Measurements from ENCODE around the gene TSHZ1.

Gene TSHZ1

DNA sequence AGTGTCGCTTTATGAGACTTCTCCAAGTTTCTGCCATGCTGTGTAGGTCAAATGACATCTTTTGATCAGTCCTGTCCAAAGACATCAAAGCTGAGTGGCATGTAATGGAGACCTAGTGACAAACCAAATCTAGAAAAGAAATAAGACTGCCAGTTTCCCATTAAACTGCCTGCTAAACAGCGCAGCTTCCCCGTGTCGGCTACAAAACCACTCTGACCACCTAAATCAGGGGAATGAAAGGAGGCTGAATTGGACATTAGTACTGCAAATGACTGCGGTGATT is 57.7 kb downstream of the TSHZ1 start:
- no peak for DNase-seq
- WGBS (ENCODE audit: insufficient coverage), result 84% methylated on average over 5 of the region's 5 CpGs
- Histone ChIP-seq H3K27me3 (replicated peaks in 2 of 5; ENCODE audit: control insufficient read depth in 4 of 5, insufficient read depth in 5 of 5, low read length in 4 of 5) (no peaks in the 10 kb centered on the region), H3K36me3 (ENCODE audit: control insufficient read depth in 4 of 4, insufficient read depth in 4 of 4, low read length in 3 of 4) (no peaks in the 10 kb centered on the region), H3K27ac (ENCODE audit: insufficient read depth in 1 of 2, low read depth in 1 of 2, low read length in 2 of 2, poor library complexity in 1 of 2, severe bottlenecking in 2 of 2) (no peak overlapping the region), H3K4me1 (ENCODE audit: control extremely low read depth in 1 of 4, control insufficient read depth in 4 of 4, insufficient read depth in 4 of 4, low read length in 3 of 4) (peaks cover 8 to 29% (median 17%) of the 10 kb centered on the region in 4 experiments), H3K4me3 (ENCODE audit: control insufficient read depth in 1 of 7, extremely low read depth in 1 of 7, insufficient read depth in 4 of 7, low read depth in 2 of 7, low read length in 6 of 7) (no peak overlapping the region), H3K9me3 (ENCODE audit: control extremely low read depth in 1 of 5, control insufficient read depth in 4 of 5, insufficient read depth in 2 of 5, low read depth in 1 of 5, low read length in 4 of 5) (no peaks in the 10 kb centered on the region)
- ChIA-PET CTCF (no interaction called here), POLR2A (no interaction called here)

DNA sequence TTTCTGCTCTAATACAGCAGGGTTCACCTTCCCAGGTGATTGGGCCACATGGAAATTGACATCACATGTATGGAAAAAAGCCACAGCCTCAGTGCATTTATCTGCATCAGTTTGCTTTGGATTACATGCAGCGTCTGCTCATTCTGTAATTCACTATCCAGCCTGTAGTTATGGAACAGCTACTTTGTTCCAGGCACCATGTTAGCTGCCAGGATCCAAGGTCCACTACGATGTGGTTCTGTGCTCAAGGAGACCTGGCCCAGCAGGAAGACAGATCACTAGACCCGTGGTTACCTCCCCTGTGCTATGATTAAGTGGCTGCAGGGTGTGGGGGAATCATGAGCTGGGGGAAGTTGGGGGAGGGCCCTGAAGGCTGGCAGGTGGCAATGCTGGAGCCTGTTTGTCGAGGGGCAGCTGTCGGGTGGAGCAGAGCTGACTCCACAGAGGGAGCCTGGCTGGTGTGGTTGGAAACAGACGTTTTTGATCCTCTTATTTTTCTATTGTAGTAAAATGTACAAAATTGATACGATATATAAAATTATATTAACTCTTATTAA is 58.6 kb downstream of the TSHZ1 start:
- H3K36me3 ChIP-seq (ENCODE audit: control insufficient read depth in 4 of 4, insufficient read depth in 4 of 4, low read length in 3 of 4), result no peaks in the 10 kb centered on the region
- ChIA-PET CTCF (no interaction called here), POLR2A (no interaction called here)
- WGBS (ENCODE audit: insufficient coverage), result 48% methylated on average over 3 of the region's 7 CpGs
- no peak overlapping the region for H3K27ac ChIP-seq (ENCODE audit: insufficient read depth in 1 of 2, low read depth in 1 of 2, low read length in 2 of 2, poor library complexity in 1 of 2, severe bottlenecking in 2 of 2)
- peak in 2 of 3 donors; percentile 51 to 65 for DNase-seq
- no peaks in the 10 kb centered on the region for H3K9me3 ChIP-seq (ENCODE audit: control extremely low read depth in 1 of 5, control insufficient read depth in 4 of 5, insufficient read depth in 2 of 5, low read depth in 1 of 5, low read length in 4 of 5)
- peaks cover 8 to 29% (median 17%) of the 10 kb centered on the region in 4 experiments for H3K4me1 ChIP-seq (ENCODE audit: control extremely low read depth in 1 of 4, control insufficient read depth in 4 of 4, insufficient read depth in 4 of 4, low read length in 3 of 4)
- H3K27me3 ChIP-seq (replicated peaks in 2 of 5; ENCODE audit: control insufficient read depth in 4 of 5, insufficient read depth in 5 of 5, low read length in 4 of 5), result no peaks in the 10 kb centered on the region
- no peak overlapping the region for H3K4me3 ChIP-seq (ENCODE audit: control insufficient read depth in 1 of 7, extremely low read depth in 1 of 7, insufficient read depth in 4 of 7, low read depth in 2 of 7, low read length in 6 of 7)

DNA sequence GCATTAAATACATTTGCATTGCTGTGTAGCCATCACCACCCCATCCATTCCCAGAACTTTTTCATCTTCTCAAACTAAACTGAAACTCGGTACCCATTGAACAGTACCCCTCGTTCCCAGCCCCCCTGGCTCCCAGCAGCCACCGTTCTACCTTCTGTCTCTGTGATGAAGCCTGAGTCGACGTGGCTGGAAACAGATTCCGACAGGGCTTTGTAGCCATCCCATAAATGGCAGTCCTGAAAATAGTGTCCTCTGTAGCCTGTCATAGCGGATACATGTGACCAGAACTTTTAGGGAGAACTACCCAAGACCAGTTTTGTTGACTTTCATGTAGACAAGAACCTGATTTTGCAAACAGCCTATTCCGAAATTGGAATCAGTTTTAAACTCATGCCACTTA is 59.1 kb downstream of the TSHZ1 start:
- no peaks in the 10 kb centered on the region for H3K36me3 ChIP-seq (ENCODE audit: control insufficient read depth in 4 of 4, insufficient read depth in 4 of 4, low read length in 3 of 4)
- no peaks in the 10 kb centered on the region for H3K27me3 ChIP-seq (replicated peaks in 2 of 5; ENCODE audit: control insufficient read depth in 4 of 5, insufficient read depth in 5 of 5, low read length in 4 of 5)
- 97% methylated on average over 8 of the region's 8 CpGs for WGBS (ENCODE audit: insufficient coverage)
- no peak overlapping the region for H3K27ac ChIP-seq (ENCODE audit: insufficient read depth in 1 of 2, low read depth in 1 of 2, low read length in 2 of 2, poor library complexity in 1 of 2, severe bottlenecking in 2 of 2)
- no peaks in the 10 kb centered on the region for H3K9me3 ChIP-seq (ENCODE audit: control extremely low read depth in 1 of 5, control insufficient read depth in 4 of 5, insufficient read depth in 2 of 5, low read depth in 1 of 5, low read length in 4 of 5)
- H3K4me1 ChIP-seq (ENCODE audit: control extremely low read depth in 1 of 4, control insufficient read depth in 4 of 4, insufficient read depth in 4 of 4, low read length in 3 of 4), result peaks cover 8 to 29% (median 17%) of the 10 kb centered on the region in 4 experiments
- ChIA-PET POLR2A (no interaction called here), CTCF (no interaction called here)
- H3K4me3 ChIP-seq (ENCODE audit: control insufficient read depth in 1 of 7, extremely low read depth in 1 of 7, insufficient read depth in 4 of 7, low read depth in 2 of 7, low read length in 6 of 7), result no peak overlapping the region
- no peak for DNase-seq

DNA sequence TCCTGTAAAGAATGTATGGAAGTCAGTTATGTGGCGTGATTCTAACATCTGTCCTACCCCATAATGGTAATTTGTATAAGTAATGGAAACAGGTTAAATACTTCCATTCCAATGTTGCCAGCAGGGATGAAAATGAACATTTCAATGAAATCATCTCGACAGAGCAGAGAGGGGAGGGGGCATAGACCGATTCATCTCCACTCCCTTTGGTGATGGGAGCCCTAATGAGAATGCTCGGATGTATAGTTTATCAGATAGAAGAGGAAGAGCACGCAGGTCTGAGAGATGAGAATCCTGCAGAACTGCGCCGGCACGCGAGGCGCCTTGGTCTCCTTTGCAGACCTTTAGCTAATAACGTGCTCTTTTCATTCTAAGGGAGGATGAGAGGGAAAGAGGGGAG is 61.4 kb downstream of the TSHZ1 start:
- POLR2A ChIA-PET, result no interaction called here
- CTCF ChIA-PET, result no interaction called here
- H3K9me3 ChIP-seq (ENCODE audit: control extremely low read depth in 1 of 5, control insufficient read depth in 4 of 5, insufficient read depth in 2 of 5, low read depth in 1 of 5, low read length in 4 of 5), result no peaks in the 10 kb centered on the region
- peaks cover 11 to 36% (median 20%) of the 10 kb centered on the region in 4 experiments for H3K4me1 ChIP-seq (ENCODE audit: control extremely low read depth in 1 of 4, control insufficient read depth in 4 of 4, insufficient read depth in 4 of 4, low read length in 3 of 4)
- no peaks in the 10 kb centered on the region for H3K36me3 ChIP-seq (ENCODE audit: control insufficient read depth in 4 of 4, insufficient read depth in 4 of 4, low read length in 3 of 4)
- DNase-seq, result no peak
- H3K27me3 ChIP-seq (replicated peaks in 2 of 5; ENCODE audit: control insufficient read depth in 4 of 5, insufficient read depth in 5 of 5, low read length in 4 of 5), result no peaks in the 10 kb centered on the region
- no peak overlapping the region for H3K4me3 ChIP-seq (ENCODE audit: control insufficient read depth in 1 of 7, extremely low read depth in 1 of 7, insufficient read depth in 4 of 7, low read depth in 2 of 7, low read length in 6 of 7)
- no peak overlapping the region for H3K27ac ChIP-seq (ENCODE audit: insufficient read depth in 1 of 2, low read depth in 1 of 2, low read length in 2 of 2, poor library complexity in 1 of 2, severe bottlenecking in 2 of 2)
- WGBS (ENCODE audit: insufficient coverage), result 99% methylated on average over 10 of the region's 11 CpGs

DNA sequence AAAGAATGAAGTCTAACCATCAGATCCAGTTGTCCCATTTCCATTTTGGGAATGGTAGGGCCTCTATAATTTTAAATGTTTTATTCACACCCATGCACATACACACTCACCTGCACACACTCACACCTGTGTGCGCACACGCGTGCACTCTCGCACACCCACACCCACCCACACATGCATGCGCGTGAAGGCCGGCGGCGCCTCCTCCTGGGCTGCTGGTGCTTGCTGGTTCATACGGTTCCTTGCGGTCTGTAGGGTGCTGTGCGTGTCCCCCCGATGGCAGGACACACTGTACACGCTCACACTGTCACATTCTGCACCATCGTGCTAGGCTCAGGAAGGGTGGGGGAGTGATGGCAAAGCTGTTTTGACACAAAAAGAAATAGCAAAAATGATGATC is 63.2 kb downstream of the TSHZ1 start:
- Histone ChIP-seq H3K4me1 (ENCODE audit: control extremely low read depth in 1 of 4, control insufficient read depth in 4 of 4, insufficient read depth in 4 of 4, low read length in 3 of 4) (peaks cover 3 to 23% (median 12%) of the 10 kb centered on the region in 4 experiments), H3K27me3 (replicated peaks in 2 of 5; ENCODE audit: control insufficient read depth in 4 of 5, insufficient read depth in 5 of 5, low read length in 4 of 5) (no peaks in the 10 kb centered on the region), H3K4me3 (ENCODE audit: control insufficient read depth in 1 of 7, extremely low read depth in 1 of 7, insufficient read depth in 4 of 7, low read depth in 2 of 7, low read length in 6 of 7) (no peak overlapping the region), H3K36me3 (ENCODE audit: control insufficient read depth in 4 of 4, insufficient read depth in 4 of 4, low read length in 3 of 4) (no peaks in the 10 kb centered on the region), H3K27ac (ENCODE audit: insufficient read depth in 1 of 2, low read depth in 1 of 2, low read length in 2 of 2, poor library complexity in 1 of 2, severe bottlenecking in 2 of 2) (no peak overlapping the region), H3K9me3 (ENCODE audit: control extremely low read depth in 1 of 5, control insufficient read depth in 4 of 5, insufficient read depth in 2 of 5, low read depth in 1 of 5, low read length in 4 of 5) (no peaks in the 10 kb centered on the region)
- 95% methylated on average over 15 of the region's 15 CpGs for WGBS (ENCODE audit: insufficient coverage)
- POLR2A ChIA-PET, result interaction anchor here (0.6 kb wide), 1 partner anchor 65 kb away, joined by 3 read pairs; the partner anchor contains the start of gene PTGR3
- CTCF ChIA-PET, result no interaction called here
- DNase-seq, result no peak

DNA sequence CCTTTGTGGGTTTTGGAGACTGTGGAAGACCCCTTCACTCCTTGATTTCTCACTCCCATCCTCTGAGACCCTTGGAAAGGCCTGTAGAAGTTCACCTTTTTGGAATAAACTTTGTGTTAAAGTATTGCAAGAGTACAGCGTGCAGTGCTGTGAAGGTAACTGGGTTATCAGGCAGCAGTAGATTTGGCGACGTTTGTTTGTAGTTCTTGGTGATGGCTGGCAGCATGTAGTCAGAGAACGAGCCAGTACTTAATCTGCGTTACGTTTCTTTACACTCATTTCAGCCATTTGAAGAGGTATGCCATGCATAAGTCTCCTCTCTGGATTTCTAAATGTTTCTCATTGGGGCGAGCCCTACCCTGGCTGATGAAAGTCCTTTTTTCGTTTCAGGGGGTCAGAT is 64.6 kb downstream of the TSHZ1 start:
- POLR2A ChIA-PET, result no interaction called here
- no peak overlapping the region for H3K4me3 ChIP-seq (ENCODE audit: control insufficient read depth in 1 of 7, extremely low read depth in 1 of 7, insufficient read depth in 4 of 7, low read depth in 2 of 7, low read length in 6 of 7)
- no peak for DNase-seq
- 98% methylated on average over 8 of the region's 8 CpGs for WGBS (ENCODE audit: insufficient coverage)
- no peaks in the 10 kb centered on the region for H3K27me3 ChIP-seq (replicated peaks in 2 of 5; ENCODE audit: control insufficient read depth in 4 of 5, insufficient read depth in 5 of 5, low read length in 4 of 5)
- no peaks in the 10 kb centered on the region for H3K36me3 ChIP-seq (ENCODE audit: control insufficient read depth in 4 of 4, insufficient read depth in 4 of 4, low read length in 3 of 4)
- CTCF ChIA-PET, result no interaction called here
- H3K4me1 ChIP-seq (ENCODE audit: control extremely low read depth in 1 of 4, control insufficient read depth in 4 of 4, insufficient read depth in 4 of 4, low read length in 3 of 4), result peaks cover 3 to 11% (median 6%) of the 10 kb centered on the region in 4 experiments
- H3K27ac ChIP-seq (ENCODE audit: insufficient read depth in 1 of 2, low read depth in 1 of 2, low read length in 2 of 2, poor library complexity in 1 of 2, severe bottlenecking in 2 of 2), result no peak overlapping the region
- no peaks in the 10 kb centered on the region for H3K9me3 ChIP-seq (ENCODE audit: control extremely low read depth in 1 of 5, control insufficient read depth in 4 of 5, insufficient read depth in 2 of 5, low read depth in 1 of 5, low read length in 4 of 5)

DNA sequence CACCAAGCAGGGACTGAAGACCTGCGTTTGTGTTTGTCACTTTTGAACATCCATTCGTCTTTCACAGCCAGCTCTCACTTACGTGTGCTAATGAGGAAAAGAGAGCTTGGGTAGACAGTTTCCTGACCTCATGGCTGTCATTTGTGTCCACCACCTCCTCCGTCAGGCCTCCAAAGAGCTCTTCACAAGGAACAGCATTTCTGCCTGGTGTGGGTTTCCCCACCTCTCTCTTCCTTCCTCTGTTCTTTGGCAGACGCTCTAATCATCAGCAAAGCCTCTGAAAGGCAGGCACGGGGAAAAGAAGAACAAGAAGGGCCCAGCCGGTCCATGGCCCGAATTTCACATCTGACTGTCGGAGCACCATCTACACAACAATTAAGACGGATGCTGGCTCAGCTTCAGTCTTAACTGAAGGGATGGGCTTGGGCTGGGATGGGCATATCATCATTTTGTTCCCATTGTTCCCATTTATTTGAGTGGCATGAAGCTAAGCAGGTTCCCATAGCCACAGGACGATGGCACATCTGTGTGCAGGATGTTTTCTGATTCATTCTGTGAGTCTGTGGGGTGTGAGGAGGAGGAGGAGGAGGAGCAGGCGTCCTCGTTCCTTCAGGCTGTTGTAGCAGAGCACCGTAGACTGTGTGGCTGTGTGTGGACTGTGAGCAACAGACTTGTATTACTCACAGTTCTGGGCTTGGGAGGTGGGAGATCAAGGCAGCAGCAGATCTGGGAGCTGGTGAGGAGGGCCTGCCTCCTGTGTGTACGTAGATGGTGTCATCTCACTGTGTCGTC is 66.4 kb downstream of the TSHZ1 start:
- ChIA-PET CTCF (interaction anchor here (1.3 to 1.7 kb wide), 2 partner anchors 10 to 11 kb away, joined by 3 read pairs; no protein-coding TSS in a partner anchor), POLR2A (no interaction called here)
- Histone ChIP-seq H3K27ac (ENCODE audit: insufficient read depth in 1 of 2, low read depth in 1 of 2, low read length in 2 of 2, poor library complexity in 1 of 2, severe bottlenecking in 2 of 2) (no peak overlapping the region), H3K4me1 (ENCODE audit: control extremely low read depth in 1 of 4, control insufficient read depth in 4 of 4, insufficient read depth in 4 of 4, low read length in 3 of 4) (peaks cover 3 to 16% (median 15%) of the 10 kb centered on the region in 4 experiments), H3K36me3 (ENCODE audit: control insufficient read depth in 4 of 4, insufficient read depth in 4 of 4, low read length in 3 of 4) (no peaks in the 10 kb centered on the region), H3K9me3 (ENCODE audit: control extremely low read depth in 1 of 5, control insufficient read depth in 4 of 5, insufficient read depth in 2 of 5, low read depth in 1 of 5, low read length in 4 of 5) (no peaks in the 10 kb centered on the region), H3K4me3 (ENCODE audit: control insufficient read depth in 1 of 7, extremely low read depth in 1 of 7, insufficient read depth in 4 of 7, low read depth in 2 of 7, low read length in 6 of 7) (no peak overlapping the region), H3K27me3 (replicated peaks in 2 of 5; ENCODE audit: control insufficient read depth in 4 of 5, insufficient read depth in 5 of 5, low read length in 4 of 5) (no peaks in the 10 kb centered on the region)
- DNase-seq, result peak in 2 of 3 donors; percentile 24 to 27
- 82% methylated on average over 12 of the region's 16 CpGs for WGBS (ENCODE audit: insufficient coverage)

Data from common myeloid progenitor, CD34-positive (primary cell).